A673 (cell line): Measurements from ENCODE around the gene PRDM13. TPM values are rescaled to one million over a fixed set of nuclear protein-coding genes. Genes with fewer than 3 reads are reported as not detected.

Experiments
- BruUV-seq: library from RNA; stranded (reverse); fragments of 400-500 nt; replicated peaks from 2 replicates; lab custom pipeline; 2021; lab: Mats Ljungman, UMichigan
- CTCF ChIA-PET: fragments of 300-600 bp; sonication (Branson Sonifier 250); formaldehyde crosslinking; loops from one replicate; lab custom pipeline; 2022; ENCODE audit warnings: antibody characterized with exemption; lab: Charles Lee
- POLR2A ChIA-PET: fragments of 300-600 bp; sonication (Branson Sonifier 250); formaldehyde crosslinking; loops from one replicate; lab custom pipeline; 2022; ENCODE audit warnings: antibody characterized with exemption; ENCODE audit not compliant: low non-redundant PET; lab: Charles Lee
- DNase-seq: peaks from one replicate; pipeline ENCODE4 v3.0.0-alpha.2; 2015; ENCODE audit warnings: low spot score
- H3K27ac ChIP-seq: fragments of 200-600 bp; sonication (generic); 2 replicates; pipeline ENCODE4 v1.5.1; 2016; ENCODE audit warnings: mixed run types, low read depth, mild to moderate bottlenecking, mixed read lengths, antibody characterized with exemption, low read length; ENCODE audit not compliant: poor library complexity, severe bottlenecking
- H3K27me3 ChIP-seq: fragments of 200-600 bp; sonication (generic); replicated peaks from 2 replicates; pipeline ENCODE4 v1.6.1; 2017; ENCODE audit warnings: mixed run types, low read depth, mild to moderate bottlenecking, mixed read lengths, antibody characterized with exemption, low read length; ENCODE audit not compliant: insufficient read depth, poor library complexity
- H3K36me3 ChIP-seq: fragments of 200-600 bp; sonication (generic); 2 replicates; pipeline ENCODE4 v1.6.1; 2016; ENCODE audit warnings: mixed run types, mild to moderate bottlenecking, mixed read lengths, antibody characterized with exemption, low read length; ENCODE audit not compliant: insufficient read depth, poor library complexity, severe bottlenecking
- H3K4me1 ChIP-seq: fragments of 200-600 bp; sonication (generic); 2 replicates; pipeline ENCODE4 v1.6.1; 2017; ENCODE audit warnings: mixed run types, mild to moderate bottlenecking, mixed read lengths, antibody characterized with exemption, low read length; ENCODE audit not compliant: insufficient read depth, poor library complexity, severe bottlenecking
- H3K4me3 ChIP-seq: fragments of 200-600 bp; sonication (generic); 2 replicates; pipeline ENCODE4 v1.5.1; 2016; ENCODE audit warnings: low read depth, mixed run types, mild to moderate bottlenecking, mixed read lengths, low read length; ENCODE audit not compliant: poor library complexity, severe bottlenecking
- H3K9me3 ChIP-seq: fragments of 200-600 bp; sonication (generic); 2 replicates; pipeline ENCODE4 v1.6.1; 2016; ENCODE audit warnings: mixed run types, low read depth, mild to moderate bottlenecking, mixed read lengths, antibody characterized with exemption, low read length; ENCODE audit not compliant: poor library complexity, severe bottlenecking
- EZH2 ChIP-seq: fragments of 200-600 bp; sonication (generic); IDR thresholded peaks from 2 replicates; pipeline ENCODE4 v1.6.1; 2017; ENCODE audit warnings: borderline replicate concordance, low read depth, mild to moderate bottlenecking, mixed read lengths, antibody characterized with exemption, low read length; ENCODE audit not compliant: poor library complexity, severe bottlenecking
- intact Hi-C: fragments of 100-400 bp; cut with micrococcal nuclease; formaldehyde crosslinking; loops from one replicate; pipeline ENCODE4 v1.10.0; 2022; ENCODE audit not compliant: unreplicated experiment
- total RNA-seq: library from RNA; stranded (reverse); gene quantifications from 2 replicates; pipeline ENCODE4 v1.2.3, GENCODE V29; 2021
- TF ChIP-seq, protein P1 (sequence below): fragments of 300-800, 200-600 bp; sonication (generic); conservative IDR thresholded peaks from 2 replicates; pipeline ENCODE4 v1.5.1; 2017; ENCODE audit warnings: low read depth, mild to moderate bottlenecking, antibody characterized with exemption, low read length, moderate library complexity, mixed read lengths

The PRDM13 gene
- total RNA-seq, 1 experiment from 2014 or later, result 0.58 TPM

DNA sequence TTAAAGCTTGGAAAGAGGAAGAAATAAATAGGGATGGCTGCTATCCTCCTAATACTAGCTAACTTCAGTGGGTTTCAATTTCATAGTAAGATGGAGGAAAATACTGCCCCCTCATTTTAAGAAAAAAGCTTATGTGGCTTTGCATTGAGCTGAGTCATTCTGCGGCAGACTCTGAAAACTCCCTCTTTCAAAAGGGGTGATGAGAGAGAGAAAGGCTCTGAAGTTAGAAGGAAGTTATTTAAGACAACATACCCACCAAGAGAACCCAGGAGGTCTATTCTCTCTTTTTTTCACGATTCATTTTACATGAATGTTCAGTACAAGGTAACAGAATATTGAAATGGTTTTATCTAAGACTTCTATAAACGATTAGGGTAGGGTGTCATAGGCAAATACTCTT, 4.5 kb downstream of the PRDM13 start:
- Histone ChIP-seq H3K4me3 (no peak overlapping the region), H3K9me3 (no peaks in the 10 kb centered on the region), H3K27ac (no peak overlapping the region), H3K4me1 (peaks cover 20% of the 10 kb centered on the region), H3K27me3 (peaks cover 63% of the 10 kb centered on the region), H3K36me3 (no peaks in the 10 kb centered on the region)
- ChIA-PET CTCF (no interaction called here), POLR2A (no interaction called here)
- no TSS peak for BruUV-seq
- no peak for DNase-seq
- intact Hi-C loops, result no loop called here
- TF ChIP-seq, protein P1, sequence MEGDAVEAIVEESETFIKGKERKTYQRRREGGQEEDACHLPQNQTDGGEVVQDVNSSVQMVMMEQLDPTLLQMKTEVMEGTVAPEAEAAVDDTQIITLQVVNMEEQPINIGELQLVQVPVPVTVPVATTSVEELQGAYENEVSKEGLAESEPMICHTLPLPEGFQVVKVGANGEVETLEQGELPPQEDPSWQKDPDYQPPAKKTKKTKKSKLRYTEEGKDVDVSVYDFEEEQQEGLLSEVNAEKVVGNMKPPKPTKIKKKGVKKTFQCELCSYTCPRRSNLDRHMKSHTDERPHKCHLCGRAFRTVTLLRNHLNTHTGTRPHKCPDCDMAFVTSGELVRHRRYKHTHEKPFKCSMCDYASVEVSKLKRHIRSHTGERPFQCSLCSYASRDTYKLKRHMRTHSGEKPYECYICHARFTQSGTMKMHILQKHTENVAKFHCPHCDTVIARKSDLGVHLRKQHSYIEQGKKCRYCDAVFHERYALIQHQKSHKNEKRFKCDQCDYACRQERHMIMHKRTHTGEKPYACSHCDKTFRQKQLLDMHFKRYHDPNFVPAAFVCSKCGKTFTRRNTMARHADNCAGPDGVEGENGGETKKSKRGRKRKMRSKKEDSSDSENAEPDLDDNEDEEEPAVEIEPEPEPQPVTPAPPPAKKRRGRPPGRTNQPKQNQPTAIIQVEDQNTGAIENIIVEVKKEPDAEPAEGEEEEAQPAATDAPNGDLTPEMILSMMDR, result no peak
- no peak for TF ChIP-seq EZH2

DNA sequence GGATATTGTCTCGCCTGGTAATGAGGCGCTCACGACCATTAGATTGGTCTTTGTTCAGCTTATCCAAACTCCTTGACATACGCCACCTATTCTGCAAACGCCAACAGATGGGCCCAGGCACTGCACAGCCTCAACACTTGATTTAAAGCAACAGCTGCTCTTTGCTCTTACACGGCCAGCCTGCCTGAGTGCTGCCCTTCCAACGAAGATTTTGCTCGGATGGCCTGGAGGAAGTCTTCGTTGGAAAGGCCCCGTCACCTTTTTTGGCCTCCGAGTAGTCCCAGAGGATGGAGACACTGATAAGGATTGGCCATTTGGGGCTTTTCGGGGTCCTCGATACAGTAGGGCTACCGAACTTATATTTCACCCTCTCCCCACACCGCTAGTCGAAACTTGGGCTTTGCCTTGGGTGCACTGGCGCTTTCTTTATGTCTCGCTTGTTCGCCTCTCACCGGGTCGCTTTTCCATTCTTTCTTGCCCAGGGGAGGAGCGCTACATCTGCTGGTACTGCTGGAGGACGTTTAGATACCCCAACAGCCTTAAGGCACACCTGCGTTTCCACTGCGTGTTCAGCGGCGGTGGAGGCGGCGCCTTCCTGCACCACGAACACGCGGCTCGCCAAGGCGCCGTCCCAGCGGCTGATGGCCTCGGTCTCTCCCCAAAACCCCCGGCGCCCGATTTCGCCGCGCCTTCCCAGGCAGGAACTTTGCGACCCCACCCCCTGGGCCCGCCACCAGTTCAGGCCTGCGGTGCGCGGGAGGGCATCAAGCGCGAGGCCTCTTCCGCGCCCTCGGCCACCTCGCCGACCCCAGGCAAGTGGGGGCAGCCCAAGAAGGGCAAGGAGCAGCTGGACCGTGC, 6.1 kb downstream of the PRDM13 start:
- intact Hi-C loops, result no loop called here
- H3K4me1 ChIP-seq, result peaks cover 10% of the 10 kb centered on the region
- ChIA-PET POLR2A (interaction anchor here (0.6 kb wide), 1 partner anchor 264 kb away, joined by 6 read pairs; no protein-coding TSS in a partner anchor), CTCF (interaction anchor here (0.6 to 0.8 kb wide), 5 partner anchors 74 to 1558 kb away, joined by 5 to 12 read pairs (median 5); no protein-coding TSS in a partner anchor)
- H3K36me3 ChIP-seq, result no peaks in the 10 kb centered on the region
- BruUV-seq, result no TSS peak
- TF ChIP-seq, protein P1, result no peak
- TF ChIP-seq EZH2, result no peak
- peak overlapping the region; percentile 50 for H3K4me3 ChIP-seq
- no peaks in the 10 kb centered on the region for H3K9me3 ChIP-seq
- DNase-seq, result no peak
- H3K27me3 ChIP-seq, result peaks cover 63% of the 10 kb centered on the region
- no peak overlapping the region for H3K27ac ChIP-seq

DNA sequence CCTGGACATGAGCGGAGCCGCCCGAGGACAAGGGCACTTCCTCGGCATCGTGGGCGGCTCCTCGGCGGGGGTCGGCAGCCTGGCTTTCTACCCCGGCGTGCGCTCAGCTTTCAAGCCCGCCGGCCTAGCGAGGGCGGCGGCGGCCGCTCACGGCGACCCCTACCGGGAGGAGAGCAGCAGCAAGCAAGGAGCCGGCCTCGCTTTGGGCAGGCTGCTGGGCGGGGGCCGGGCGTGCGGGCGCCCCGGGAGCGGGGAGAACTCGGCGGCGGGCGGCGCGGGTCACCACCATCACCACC, 6.7 kb downstream of the PRDM13 start:
- Histone ChIP-seq H3K27ac (no peak overlapping the region), H3K9me3 (no peaks in the 10 kb centered on the region), H3K4me3 (peak overlapping the region; percentile 50), H3K4me1 (peaks cover 10% of the 10 kb centered on the region), H3K36me3 (no peaks in the 10 kb centered on the region), H3K27me3 (peaks cover 63% of the 10 kb centered on the region)
- no TSS peak for BruUV-seq
- DNase-seq, result peak; percentile 75
- intact Hi-C loops, result no loop called here
- ChIA-PET POLR2A (interaction anchor here (0.6 kb wide), 1 partner anchor 264 kb away, joined by 6 read pairs; no protein-coding TSS in a partner anchor), CTCF (interaction anchor here (0.6 to 0.8 kb wide), 5 partner anchors 74 to 1558 kb away, joined by 5 to 12 read pairs (median 5); no protein-coding TSS in a partner anchor)
- TF ChIP-seq, protein P1, result peak; percentile 59
- TF ChIP-seq EZH2, result no peak
